GM12878 (cell line): ENCODE results near the gene DEFB132. TPM values are rescaled to one million over a fixed set of nuclear protein-coding genes. Genes with fewer than 3 reads are reported as not detected.

Experiments used
- ATAC-seq: fragments of 200-7000 bp; cut with Tn5 transposase; 3 replicates; pipeline ENCODE4 v1.9.1; 2020; ENCODE audit warnings: mild to moderate bottlenecking, moderate library complexity
- BruUV-seq: library from RNA; stranded (reverse); fragments of 400-500 nt; replicated peaks from 2 replicates; lab custom pipeline; 2021; lab: Mats Ljungman, UMichigan
- CTCF ChIA-PET: fragments of 300-600 bp; sonication (Branson Sonifier 250); formaldehyde crosslinking; extraction: SDS; loops from one replicate; lab custom pipeline; 2021; ENCODE audit warnings: inconsistent platforms; lab: Yijun Ruan, JAX
- POLR2A ChIA-PET: fragments of 350-600 bp; formaldehyde crosslinking; extraction: SDS; loops from one replicate; lab custom pipeline; 2021; ENCODE audit warnings: inconsistent platforms; lab: Charles Lee
- RAD21 ChIA-PET: fragments of 300-600 bp; sonication (Branson Sonifier 250); formaldehyde crosslinking; loops from one replicate; lab custom pipeline; 2023; ENCODE audit warnings: antibody characterized with exemption; ENCODE audit not compliant: unreplicated experiment; lab: Charles Lee
- SMC1A ChIA-PET: fragments of 300-600 bp; sonication (Branson Sonifier 250); formaldehyde crosslinking; loops from one replicate; lab custom pipeline; 2023; ENCODE audit not compliant: unreplicated experiment, uncharacterized antibody; lab: Charles Lee
- DNase-seq: peaks from one replicate; pipeline ENCODE4 v3.0.0-alpha.2; 2011; ENCODE audit warnings: low read depth, low spot score
- FAIRE-seq: peaks from 3 replicates; lab custom pipeline; 2011; peaks lifted over from hg19 to GRCh38; lab: Jason Lieb, UNC
- H2AFZ ChIP-seq: 2 replicates; pipeline ENCODE4 v1.6.0; 2011; ENCODE audit warnings: low read depth, low read length, control low read depth; ENCODE audit not compliant: control insufficient read depth
- H3K27ac ChIP-seq: 2 replicates; pipeline ENCODE4 v1.5.1; 2011; ENCODE audit warnings: control low read depth; ENCODE audit not compliant: control insufficient read depth, insufficient read depth
- H3K27me3 ChIP-seq, 2 experiments: replicated peaks in 1 of 2; 2 replicates each; pipeline versions ENCODE4 v1.6.0 to v1.6.1; 2011; ENCODE audit warnings: low read length in 1 of 2; ENCODE audit not compliant: control insufficient read depth in 2 of 2, insufficient read depth in 2 of 2
- H3K36me3 ChIP-seq, 2 experiments: 2 replicates each; pipeline ENCODE4 v1.5.1; 2011; ENCODE audit warnings: low read length in 1 of 2; ENCODE audit not compliant: control insufficient read depth in 2 of 2, insufficient read depth in 2 of 2
- H3K4me1 ChIP-seq: 2 replicates; pipeline ENCODE4 v1.6.1; 2011; ENCODE audit warnings: mild to moderate bottlenecking, low read length, moderate library complexity, mixed read lengths; ENCODE audit not compliant: control insufficient read depth, insufficient read depth
- H3K4me2 ChIP-seq: 2 replicates; pipeline ENCODE4 v1.6.0; 2011; ENCODE audit warnings: control low read depth; ENCODE audit not compliant: control insufficient read depth, insufficient read depth
- H3K4me3 ChIP-seq: fragments of 200-600 bp; sonication (generic); 2 replicates; pipeline ENCODE4 v1.5.1; 2016
- H3K79me2 ChIP-seq: 2 replicates; pipeline ENCODE4 v1.6.0; 2011; ENCODE audit warnings: low read length; ENCODE audit not compliant: control insufficient read depth, insufficient read depth
- H3K9ac ChIP-seq: 2 replicates; pipeline ENCODE4 v1.8.0; 2011; ENCODE audit warnings: low read length, control low read depth, mixed read lengths; ENCODE audit not compliant: control insufficient read depth, insufficient read depth
- H3K9me3 ChIP-seq: replicated peaks from 3 replicates; pipeline ENCODE4 v1.5.1; 2011; ENCODE audit warnings: mild to moderate bottlenecking, low read length; ENCODE audit not compliant: control insufficient read depth, insufficient read depth
- H4K20me1 ChIP-seq: 2 replicates; pipeline ENCODE4 v1.6.0; 2011; ENCODE audit not compliant: control insufficient read depth, insufficient read depth
- CBX5 ChIP-seq: sonication (generic); IDR thresholded peaks from 2 replicates; pipeline ENCODE4 v1.6.1; 2016; ENCODE audit warnings: low read depth, moderate library complexity, mild to moderate bottlenecking, inconsistent platforms
- KDM1A ChIP-seq: fragments of 200-600 bp; sonication (generic); IDR thresholded peaks from 2 replicates; pipeline ENCODE4 v1.6.1; 2016; ENCODE audit warnings: borderline replicate concordance
- SIX5 ChIP-seq: IDR thresholded peaks from 2 replicates; pipeline ENCODE4 v1.6.1; 2011; ENCODE audit warnings: mild to moderate bottlenecking, low read depth, low read length, moderate library complexity; ENCODE audit not compliant: severe bottlenecking
- SREBF2 ChIP-seq: IDR thresholded peaks from 2 replicates; pipeline ENCODE4 v1.6.1; 2012; ENCODE audit warnings: mild to moderate bottlenecking, low read length
- SRF ChIP-seq, 2 experiments: IDR thresholded peaks; 2 replicates each; pipeline ENCODE4 v1.6.1; 2011; ENCODE audit warnings: low read depth in 2 of 2, low read length in 2 of 2, mild to moderate bottlenecking in 1 of 2, moderate library complexity in 1 of 2
- WGBS: methylation state at CpG from one replicate; pipeline ENCODE4 v1.1.6; 2016; ENCODE audit warnings: low lambda C conversion rate; ENCODE audit not compliant: insufficient replicate concordance, insufficient coverage; ENCODE audit errors: missing lambda C conversion rate; 5-methylcytosine and 5-hydroxymethylcytosine counted together
- in situ Hi-C: fragments of 300-500 bp; cut with MboI; formaldehyde crosslinking; loops from 9 replicates; pipeline ENCODE4 v1.14.3; 2018; ENCODE audit warnings: mixed read lengths
- intact Hi-C: fragments of 100-400 bp; cut with micrococcal nuclease; formaldehyde crosslinking; loops from one replicate; pipeline ENCODE4 v1.14.2; 2022; ENCODE audit not compliant: unreplicated experiment
- polyA plus RNA-seq, 11 experiments: library from polyadenylated mRNA; depleted of rRNA in 4 of 11; unstranded in 6 of 11; stranded (reverse) in 5 of 11; fragments of >200 nt; fragmentation: Nextera tagmentation in 4 of 11; fragmentation: Illumina TruSeq in 1 of 11; extraction: Ambion mirVana in 4 of 11; extraction: Trizol in 1 of 11; gene quantifications; 1 replicate in 1 of 11; 2 replicates in 10 of 11; pipeline versions ENCODE4 v1.2.1 to v1.2.3, GENCODE V29; 2011 to 2016; ENCODE audit warnings: inconsistent platforms in 2 of 11, missing spikeins in 2 of 11, low read depth in 1 of 11
- total RNA-seq, 4 experiments: library from RNA; depleted of rRNA in 3 of 4; stranded (reverse); fragments of >200 nt in 3 of 4; fragmentation: Illumina TruSeq in 1 of 4; extraction: Trizol in 1 of 4; gene quantifications; 2 replicates each; pipeline versions ENCODE4 v1.2.1 to v1.2.3, GENCODE V29; 2013 to 2021
- TF ChIP-seq, protein P1 (sequence below): fragments of 150-350 bp; IDR thresholded peaks from 2 replicates; pipeline ENCODE4 v1.6.1; 2014; ENCODE audit warnings: mild to moderate bottlenecking, low read depth, low read length
- TF ChIP-seq, protein P2 (sequence below): fragments of 450-650 bp; IDR thresholded peaks from 2 replicates; pipeline ENCODE4 v1.6.1; 2016; ENCODE audit warnings: mild to moderate bottlenecking, moderate library complexity, borderline replicate concordance
- TF ChIP-seq, protein P3 (sequence below): fragments of 450-650 bp; IDR thresholded peaks from 2 replicates; pipeline ENCODE4 v1.6.1; 2017; ENCODE audit warnings: antibody characterized with exemption, mild to moderate bottlenecking, moderate library complexity
- TF ChIP-seq, protein P4 (sequence below): fragments of 450-650 bp; IDR thresholded peaks from 2 replicates; pipeline ENCODE4 v1.6.1; 2017; ENCODE audit warnings: mild to moderate bottlenecking
- TF ChIP-seq, protein P5 (sequence below): fragments of 450-650 bp; IDR thresholded peaks from 2 replicates; pipeline ENCODE4 v1.6.1; 2018; ENCODE audit warnings: borderline replicate concordance, mild to moderate bottlenecking; ENCODE audit not compliant: partially characterized antibody

Gene DEFB132
- total and polyA plus RNA-seq, 10 of the 15 experiments (the other 5 are each of a cell fraction or from before 2014, with no cell fraction given) = not detected

DNA sequence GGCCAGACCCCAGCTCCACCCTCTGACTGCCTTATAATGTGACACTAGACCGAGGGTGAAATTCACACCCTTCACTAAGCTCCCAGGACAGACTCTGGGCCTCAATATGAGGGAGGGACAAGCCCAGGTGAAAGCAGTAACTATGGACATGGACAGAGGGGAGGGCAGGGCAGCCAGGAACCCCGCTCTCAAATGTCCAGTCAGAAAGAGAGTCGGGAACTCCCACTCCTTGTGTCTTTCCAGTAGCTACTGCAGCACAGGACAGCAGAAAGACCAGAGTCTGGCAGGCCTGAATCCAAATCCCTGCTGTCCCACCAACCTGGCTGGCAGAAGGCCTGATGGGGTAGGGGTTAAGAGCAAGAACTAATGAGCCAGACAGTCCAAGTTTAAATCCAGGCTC is 26.6 kb downstream of the DEFB132 start:
- Histone ChIP-seq H3K4me2 (no peak overlapping the region), H3K27ac (no peak overlapping the region), H3K4me3 (no peak overlapping the region), H3K79me2 (no peaks in the 10 kb centered on the region), H3K27me3 (no peaks in the 10 kb centered on the region), H3K9ac (no peak overlapping the region), H3K4me1 (no peaks in the 10 kb centered on the region), H2AFZ (no peak overlapping the region), H4K20me1 (no peaks in the 10 kb centered on the region), H3K9me3 (no peaks in the 10 kb centered on the region), H3K36me3 (no peaks in the 10 kb centered on the region; a peak in 1 of 4 replicates)
- ChIA-PET RAD21 (no interaction called here), CTCF (interaction anchor here (1.0 kb wide), 1 partner anchor 46 kb away, joined by 4 read pairs; no protein-coding TSS in a partner anchor), SMC1A (no interaction called here), POLR2A (no interaction called here)
- ATAC-seq (no peak), FAIRE-seq (no peak), DNase-seq (no peak)
- 76% methylated on average over 3 of the region's 3 CpGs for WGBS
- in situ Hi-C loops (no loop called here), intact Hi-C loops (no loop called here)
- BruUV-seq = no TSS peak
- TF ChIP-seq, protein P1, sequence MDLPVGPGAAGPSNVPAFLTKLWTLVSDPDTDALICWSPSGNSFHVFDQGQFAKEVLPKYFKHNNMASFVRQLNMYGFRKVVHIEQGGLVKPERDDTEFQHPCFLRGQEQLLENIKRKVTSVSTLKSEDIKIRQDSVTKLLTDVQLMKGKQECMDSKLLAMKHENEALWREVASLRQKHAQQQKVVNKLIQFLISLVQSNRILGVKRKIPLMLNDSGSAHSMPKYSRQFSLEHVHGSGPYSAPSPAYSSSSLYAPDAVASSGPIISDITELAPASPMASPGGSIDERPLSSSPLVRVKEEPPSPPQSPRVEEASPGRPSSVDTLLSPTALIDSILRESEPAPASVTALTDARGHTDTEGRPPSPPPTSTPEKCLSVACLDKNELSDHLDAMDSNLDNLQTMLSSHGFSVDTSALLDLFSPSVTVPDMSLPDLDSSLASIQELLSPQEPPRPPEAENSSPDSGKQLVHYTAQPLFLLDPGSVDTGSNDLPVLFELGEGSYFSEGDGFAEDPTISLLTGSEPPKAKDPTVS = no peak
- TF ChIP-seq SIX5 (no peak), KDM1A (no peak), SREBF2 (no peak), CBX5 (no peak), SRF (IDR thresholded peaks at IDR 0.05; ENCODE audit: low read depth in 2 of 2, low read length in 2 of 2) (no peak)
- TF ChIP-seq, protein P2, sequence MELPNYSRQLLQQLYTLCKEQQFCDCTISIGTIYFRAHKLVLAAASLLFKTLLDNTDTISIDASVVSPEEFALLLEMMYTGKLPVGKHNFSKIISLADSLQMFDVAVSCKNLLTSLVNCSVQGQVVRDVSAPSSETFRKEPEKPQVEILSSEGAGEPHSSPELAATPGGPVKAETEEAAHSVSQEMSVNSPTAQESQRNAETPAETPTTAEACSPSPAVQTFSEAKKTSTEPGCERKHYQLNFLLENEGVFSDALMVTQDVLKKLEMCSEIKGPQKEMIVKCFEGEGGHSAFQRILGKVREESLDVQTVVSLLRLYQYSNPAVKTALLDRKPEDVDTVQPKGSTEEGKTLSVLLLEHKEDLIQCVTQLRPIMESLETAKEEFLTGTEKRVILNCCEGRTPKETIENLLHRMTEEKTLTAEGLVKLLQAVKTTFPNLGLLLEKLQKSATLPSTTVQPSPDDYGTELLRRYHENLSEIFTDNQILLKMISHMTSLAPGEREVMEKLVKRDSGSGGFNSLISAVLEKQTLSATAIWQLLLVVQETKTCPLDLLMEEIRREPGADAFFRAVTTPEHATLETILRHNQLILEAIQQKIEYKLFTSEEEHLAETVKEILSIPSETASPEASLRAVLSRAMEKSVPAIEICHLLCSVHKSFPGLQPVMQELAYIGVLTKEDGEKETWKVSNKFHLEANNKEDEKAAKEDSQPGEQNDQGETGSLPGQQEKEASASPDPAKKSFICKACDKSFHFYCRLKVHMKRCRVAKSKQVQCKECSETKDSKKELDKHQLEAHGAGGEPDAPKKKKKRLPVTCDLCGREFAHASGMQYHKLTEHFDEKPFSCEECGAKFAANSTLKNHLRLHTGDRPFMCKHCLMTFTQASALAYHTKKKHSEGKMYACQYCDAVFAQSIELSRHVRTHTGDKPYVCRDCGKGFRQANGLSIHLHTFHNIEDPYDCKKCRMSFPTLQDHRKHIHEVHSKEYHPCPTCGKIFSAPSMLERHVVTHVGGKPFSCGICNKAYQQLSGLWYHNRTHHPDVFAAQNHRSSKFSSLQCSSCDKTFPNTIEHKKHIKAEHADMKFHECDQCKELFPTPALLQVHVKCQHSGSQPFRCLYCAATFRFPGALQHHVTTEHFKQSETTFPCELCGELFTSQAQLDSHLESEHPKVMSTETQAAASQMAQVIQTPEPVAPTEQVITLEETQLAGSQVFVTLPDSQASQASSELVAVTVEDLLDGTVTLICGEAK = no peak
- TF ChIP-seq, protein P3, sequence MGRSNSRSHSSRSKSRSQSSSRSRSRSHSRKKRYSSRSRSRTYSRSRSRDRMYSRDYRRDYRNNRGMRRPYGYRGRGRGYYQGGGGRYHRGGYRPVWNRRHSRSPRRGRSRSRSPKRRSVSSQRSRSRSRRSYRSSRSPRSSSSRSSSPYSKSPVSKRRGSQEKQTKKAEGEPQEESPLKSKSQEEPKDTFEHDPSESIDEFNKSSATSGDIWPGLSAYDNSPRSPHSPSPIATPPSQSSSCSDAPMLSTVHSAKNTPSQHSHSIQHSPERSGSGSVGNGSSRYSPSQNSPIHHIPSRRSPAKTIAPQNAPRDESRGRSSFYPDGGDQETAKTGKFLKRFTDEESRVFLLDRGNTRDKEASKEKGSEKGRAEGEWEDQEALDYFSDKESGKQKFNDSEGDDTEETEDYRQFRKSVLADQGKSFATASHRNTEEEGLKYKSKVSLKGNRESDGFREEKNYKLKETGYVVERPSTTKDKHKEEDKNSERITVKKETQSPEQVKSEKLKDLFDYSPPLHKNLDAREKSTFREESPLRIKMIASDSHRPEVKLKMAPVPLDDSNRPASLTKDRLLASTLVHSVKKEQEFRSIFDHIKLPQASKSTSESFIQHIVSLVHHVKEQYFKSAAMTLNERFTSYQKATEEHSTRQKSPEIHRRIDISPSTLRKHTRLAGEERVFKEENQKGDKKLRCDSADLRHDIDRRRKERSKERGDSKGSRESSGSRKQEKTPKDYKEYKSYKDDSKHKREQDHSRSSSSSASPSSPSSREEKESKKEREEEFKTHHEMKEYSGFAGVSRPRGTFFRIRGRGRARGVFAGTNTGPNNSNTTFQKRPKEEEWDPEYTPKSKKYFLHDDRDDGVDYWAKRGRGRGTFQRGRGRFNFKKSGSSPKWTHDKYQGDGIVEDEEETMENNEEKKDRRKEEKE = no peak
- TF ChIP-seq, protein P4, sequence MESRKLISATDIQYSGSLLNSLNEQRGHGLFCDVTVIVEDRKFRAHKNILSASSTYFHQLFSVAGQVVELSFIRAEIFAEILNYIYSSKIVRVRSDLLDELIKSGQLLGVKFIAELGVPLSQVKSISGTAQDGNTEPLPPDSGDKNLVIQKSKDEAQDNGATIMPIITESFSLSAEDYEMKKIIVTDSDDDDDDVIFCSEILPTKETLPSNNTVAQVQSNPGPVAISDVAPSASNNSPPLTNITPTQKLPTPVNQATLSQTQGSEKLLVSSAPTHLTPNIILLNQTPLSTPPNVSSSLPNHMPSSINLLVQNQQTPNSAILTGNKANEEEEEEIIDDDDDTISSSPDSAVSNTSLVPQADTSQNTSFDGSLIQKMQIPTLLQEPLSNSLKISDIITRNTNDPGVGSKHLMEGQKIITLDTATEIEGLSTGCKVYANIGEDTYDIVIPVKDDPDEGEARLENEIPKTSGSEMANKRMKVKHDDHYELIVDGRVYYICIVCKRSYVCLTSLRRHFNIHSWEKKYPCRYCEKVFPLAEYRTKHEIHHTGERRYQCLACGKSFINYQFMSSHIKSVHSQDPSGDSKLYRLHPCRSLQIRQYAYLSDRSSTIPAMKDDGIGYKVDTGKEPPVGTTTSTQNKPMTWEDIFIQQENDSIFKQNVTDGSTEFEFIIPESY = no peak
- TF ChIP-seq, protein P5, sequence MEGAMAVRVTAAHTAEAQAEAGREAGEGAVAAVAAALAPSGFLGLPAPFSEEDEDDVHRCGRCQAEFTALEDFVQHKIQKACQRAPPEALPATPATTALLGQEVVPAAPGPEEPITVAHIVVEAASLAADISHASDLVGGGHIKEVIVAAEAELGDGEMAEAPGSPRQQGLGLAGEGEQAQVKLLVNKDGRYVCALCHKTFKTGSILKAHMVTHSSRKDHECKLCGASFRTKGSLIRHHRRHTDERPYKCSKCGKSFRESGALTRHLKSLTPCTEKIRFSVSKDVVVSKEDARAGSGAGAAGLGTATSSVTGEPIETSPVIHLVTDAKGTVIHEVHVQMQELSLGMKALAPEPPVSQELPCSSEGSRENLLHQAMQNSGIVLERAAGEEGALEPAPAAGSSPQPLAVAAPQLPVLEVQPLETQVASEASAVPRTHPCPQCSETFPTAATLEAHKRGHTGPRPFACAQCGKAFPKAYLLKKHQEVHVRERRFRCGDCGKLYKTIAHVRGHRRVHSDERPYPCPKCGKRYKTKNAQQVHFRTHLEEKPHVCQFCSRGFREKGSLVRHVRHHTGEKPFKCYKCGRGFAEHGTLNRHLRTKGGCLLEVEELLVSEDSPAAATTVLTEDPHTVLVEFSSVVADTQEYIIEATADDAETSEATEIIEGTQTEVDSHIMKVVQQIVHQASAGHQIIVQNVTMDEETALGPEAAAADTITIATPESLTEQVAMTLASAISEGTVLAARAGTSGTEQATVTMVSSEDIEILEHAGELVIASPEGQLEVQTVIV = no peak
